ENCODE measurements around the gene SEMA3F.
A peak's percentile ranks its signal among the peaks of the same experiment; 100 is the strongest.

Gene SEMA3F

GRCh38 chr3:50133283-50133615 lies 21.9 kb upstream of the SEMA3F start:
- no peak for DNase-seq

GRCh38 chr3:50134367-50134766 lies 20.8 kb upstream of the SEMA3F start:
- DNase-seq, result no peak

GRCh38 chr3:50135964-50136363 lies 19.2 kb upstream of the SEMA3F start:
- DNase-seq, result no peak

DNA sequence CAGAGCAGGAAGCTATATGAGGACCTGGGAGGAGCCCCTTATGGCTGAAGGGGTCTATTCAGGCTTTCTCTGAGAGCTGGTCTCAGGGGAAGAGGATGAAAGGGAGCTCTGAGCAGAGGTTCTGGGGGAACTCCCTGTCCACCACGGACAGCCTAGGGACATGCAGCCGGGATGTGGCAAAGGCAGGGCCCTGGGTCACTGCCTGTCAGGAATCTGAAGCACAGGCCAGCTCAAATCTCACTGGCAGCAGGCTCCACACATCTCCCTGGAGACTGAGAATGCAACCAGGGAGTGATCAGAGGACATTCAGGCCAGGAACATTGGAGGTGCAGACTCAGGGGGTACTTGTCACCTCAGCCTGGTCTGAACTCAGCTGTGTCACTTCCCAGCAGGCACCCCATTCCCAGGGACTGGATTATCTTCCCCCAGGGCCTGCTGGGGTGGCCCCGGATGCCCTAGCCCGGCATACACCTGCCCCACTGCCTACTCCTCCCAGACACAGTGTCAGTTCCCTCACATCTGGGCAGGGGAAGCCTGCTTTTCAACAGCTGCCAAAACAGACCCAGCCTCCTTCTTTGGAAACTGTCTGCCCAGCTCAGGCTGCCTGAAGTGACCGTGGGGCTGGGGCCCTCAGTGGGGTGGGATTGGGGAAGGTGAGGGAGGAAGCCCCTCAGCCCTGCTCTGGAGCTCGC lies 18.3 kb upstream of the SEMA3F start:
- no peak for DNase-seq

- no peak for DNase-seq
Observed at GRCh38 chr3:50137531-50137930, 17.6 kb upstream of the SEMA3F start.

DNA sequence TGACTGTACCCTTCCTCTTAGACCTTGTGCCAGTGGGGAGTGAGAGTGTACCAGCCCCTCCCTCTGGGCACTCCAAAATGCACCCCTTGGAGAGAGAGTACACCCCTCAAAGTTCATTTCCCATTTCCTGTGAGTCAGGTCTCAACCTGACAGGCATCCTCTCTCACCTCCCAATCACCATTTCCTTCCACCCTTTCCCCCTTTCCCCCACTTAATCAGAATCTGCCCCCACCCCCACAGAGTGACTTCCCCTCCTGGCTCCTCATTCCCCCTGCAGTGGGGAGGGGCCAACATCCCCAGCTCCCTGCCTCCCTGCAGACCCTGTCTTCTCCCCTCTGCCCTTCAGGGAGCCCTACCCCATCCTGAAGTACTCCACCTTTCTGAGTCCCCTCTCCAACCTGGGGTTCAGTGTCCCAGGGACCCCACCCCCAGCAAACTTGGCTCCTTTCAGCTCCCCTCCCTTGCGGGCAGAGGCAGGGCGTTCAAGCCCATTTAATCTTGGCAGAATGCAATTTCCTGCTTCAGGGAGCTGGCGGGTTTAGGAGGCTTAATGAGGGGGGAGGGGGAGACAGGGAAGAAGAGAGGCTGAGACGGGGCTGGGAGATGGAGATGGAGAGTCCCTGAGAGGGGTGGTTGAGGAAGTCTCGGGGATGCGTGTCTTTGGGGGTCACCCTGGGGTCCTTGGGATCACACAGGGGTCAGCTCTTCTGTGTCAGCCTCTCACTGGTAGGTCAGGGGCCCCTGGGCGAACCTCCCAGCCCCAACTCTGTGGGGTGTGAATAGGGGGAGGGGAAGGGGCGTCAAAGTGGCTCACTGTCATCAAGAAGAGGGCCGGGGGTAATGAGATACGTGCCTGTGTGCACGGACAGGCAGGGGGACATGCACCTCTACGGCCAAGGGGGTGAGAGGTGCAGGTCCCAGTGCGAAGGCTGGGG lies 16.6 kb upstream of the SEMA3F start:
- DNase-seq, result peak; percentile 33 to 35

GRCh38 chr3:50139308-50139707 lies 15.8 kb upstream of the SEMA3F start:
- DNase-seq, result no peak

- no peak for DNase-seq
Observed at GRCh38 chr3:50139718-50140423, 15.3 kb upstream of the SEMA3F start.

DNA sequence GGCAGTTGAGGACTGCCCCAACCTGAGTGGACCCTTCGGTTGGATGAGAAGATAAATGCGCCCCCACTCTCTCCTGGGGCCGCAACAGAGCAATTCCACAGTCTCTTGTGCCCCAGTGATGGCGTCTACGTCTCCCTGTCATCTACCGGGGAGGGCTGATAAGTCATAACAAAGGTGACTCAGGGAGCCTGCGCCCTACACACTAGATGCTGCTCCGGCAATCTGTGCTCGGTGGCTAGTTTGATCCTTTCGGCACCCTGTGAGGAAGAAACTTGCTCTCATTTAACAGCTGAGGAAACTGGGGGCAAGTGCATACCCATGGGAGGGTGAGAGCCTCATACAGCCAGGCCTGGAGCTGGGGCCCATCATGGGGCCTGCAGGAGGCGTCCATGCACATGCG lies 14.1 kb upstream of the SEMA3F start:
- no peak for DNase-seq

- peak in 1 of 2 experiments; percentile 10 for DNase-seq
Observed at GRCh38 chr3:50146316-50146901, 8.7 kb upstream of the SEMA3F start.

- DNase-seq, result no peak
Observed at GRCh38 chr3:50147016-50147415, 8.1 kb upstream of the SEMA3F start.

DNA sequence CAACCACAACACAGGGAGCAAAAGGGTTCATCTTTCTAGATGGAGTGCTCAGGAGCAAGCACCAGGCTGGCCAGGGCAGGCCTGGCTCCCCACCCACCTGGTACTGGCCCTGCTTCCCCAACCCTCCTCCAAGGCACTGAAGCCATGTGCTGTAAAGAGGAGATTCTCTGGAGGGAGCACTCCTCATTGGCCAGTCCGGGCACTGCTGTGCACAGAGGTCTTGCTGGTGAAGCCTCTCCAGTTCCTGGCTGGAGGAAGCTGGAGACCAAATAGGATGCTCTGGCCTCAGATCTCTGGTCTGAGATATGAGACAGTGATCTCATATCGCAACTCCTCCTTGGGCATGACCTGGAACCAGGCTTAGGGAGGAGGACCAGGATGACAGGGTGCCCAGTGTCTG lies 7.7 kb upstream of the SEMA3F start:
- no peak for DNase-seq

GRCh38 chr3:50147861-50148260 lies 7.3 kb upstream of the SEMA3F start:
- DNase-seq, result no peak

GRCh38 chr3:50150404-50150750 lies 4.7 kb upstream of the SEMA3F start:
- no peak for DNase-seq

DNA sequence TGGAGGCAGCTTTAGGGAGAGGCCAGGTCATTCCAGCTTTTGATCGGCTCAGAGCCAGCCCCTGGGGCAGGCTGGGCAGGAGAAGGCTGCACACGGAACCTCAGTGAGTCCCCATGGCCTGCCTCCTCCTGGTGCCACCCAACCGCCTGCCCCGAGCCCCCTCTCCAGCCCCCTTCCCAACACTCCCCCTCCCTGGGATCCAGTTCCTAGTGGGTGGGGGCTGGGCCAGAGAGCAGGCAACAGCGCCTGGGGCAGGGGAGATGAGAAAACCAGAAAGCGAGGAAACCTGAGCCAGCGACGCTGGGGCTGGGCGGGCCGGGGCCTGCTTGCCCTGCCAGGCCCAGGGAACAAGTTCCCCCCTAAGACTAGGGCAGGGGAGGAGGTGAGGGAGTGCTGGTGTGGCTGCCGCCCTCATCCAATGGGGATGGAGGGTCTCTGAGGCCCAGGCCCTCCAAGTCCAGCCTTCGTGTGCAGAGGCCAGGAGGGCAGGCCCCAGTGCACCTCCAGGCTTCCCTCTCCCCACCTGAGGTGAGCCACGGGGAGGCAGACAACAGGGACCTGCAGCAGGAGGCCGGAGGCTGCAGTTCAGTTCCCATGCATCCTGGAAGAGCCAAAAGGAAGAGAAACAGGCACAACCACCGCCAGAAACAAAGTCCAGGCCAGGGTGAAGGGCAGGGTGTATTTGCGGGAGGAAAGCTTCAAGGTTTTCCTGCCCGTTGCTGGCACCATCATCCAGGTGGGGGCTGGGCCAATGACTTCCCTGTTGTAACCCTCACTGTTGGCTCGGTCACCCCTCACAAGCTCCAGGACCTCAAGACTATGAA lies 4.0 kb upstream of the SEMA3F start:
- no peak for DNase-seq

- no peak for DNase-seq
Observed at GRCh38 chr3:50151728-50152127, 3.4 kb upstream of the SEMA3F start.

DNA sequence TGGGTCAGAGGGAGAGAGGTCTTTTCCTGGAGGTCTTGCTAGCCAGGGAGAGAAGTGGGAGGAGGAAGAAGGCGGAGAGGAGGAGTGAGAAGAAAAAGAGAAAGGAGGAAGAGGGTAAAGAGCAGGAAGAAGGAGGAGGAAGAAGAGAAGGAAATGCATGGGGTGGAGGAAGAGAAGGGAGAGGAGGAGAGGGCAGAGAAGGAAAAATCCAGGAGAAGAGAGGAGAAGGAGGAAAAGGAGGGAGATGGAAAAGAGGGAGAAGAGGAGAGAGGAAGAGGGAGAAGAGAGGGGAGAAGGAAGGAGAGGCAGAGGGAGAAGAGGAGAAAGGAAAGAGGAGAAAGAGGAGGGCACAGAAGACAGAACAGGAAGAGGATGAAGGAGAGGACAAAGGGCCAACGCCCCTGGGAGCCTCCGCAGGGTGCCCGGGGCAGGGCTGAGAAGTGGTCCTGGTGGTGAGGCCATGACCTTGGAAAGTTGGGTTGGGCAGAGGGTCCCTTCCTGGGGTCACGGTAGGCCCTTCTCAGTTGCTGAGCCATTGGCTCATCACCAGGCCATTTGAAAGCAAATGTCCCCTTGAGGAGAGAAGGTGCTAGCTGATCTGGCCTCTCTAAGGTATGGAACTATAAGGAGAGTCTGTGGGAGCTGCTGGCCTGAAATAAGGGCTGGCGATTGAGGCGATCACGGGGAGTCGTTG lies 1.2 kb upstream of the SEMA3F start:
- DNase-seq, result no peak

GRCh38 chr3:50154476-50154839 lies 666 bp upstream of the SEMA3F start:
- no peak for DNase-seq

DNA sequence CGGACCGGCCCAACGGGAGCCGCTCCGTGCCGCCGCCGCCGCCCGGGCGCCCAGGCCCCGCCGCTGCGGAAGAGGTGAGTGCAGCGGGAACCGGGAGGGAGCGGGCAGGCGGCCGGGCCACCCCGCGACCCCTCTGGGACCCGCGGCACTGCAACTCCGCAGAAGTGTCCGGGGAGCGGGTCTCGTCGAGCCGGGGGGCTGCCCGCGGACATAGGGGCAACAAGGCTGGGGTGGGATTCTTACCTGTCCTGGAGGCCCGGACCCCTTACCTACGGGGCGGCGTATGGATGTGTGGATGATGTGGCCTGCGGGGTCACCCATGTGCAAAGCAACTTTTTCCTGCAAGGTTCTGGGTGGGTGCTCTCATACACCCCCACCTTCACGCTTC lies 361 bp downstream of the SEMA3F start:
- DNase-seq, result no peak

DNA sequence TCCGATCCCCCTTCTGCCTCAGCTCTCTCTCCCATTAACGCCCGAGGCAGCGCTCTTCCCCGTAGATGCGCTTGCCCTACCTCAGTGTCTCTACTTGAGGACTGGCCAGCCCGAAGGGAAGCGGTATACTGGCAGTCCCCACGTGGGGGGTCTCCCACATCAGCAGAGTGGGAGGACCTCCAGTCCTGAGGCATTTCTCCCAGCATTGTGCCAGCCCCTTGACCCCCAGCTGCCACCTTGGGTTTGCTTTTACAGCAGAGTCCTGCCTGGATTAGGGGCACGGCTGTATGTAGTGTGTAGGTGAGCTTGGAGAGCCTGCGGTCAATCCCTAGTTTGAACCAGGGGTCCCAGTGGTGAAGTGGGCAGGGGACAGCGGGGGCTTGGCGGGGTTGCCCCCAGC lies 767 bp downstream of the SEMA3F start:
- no peak for DNase-seq

DNA sequence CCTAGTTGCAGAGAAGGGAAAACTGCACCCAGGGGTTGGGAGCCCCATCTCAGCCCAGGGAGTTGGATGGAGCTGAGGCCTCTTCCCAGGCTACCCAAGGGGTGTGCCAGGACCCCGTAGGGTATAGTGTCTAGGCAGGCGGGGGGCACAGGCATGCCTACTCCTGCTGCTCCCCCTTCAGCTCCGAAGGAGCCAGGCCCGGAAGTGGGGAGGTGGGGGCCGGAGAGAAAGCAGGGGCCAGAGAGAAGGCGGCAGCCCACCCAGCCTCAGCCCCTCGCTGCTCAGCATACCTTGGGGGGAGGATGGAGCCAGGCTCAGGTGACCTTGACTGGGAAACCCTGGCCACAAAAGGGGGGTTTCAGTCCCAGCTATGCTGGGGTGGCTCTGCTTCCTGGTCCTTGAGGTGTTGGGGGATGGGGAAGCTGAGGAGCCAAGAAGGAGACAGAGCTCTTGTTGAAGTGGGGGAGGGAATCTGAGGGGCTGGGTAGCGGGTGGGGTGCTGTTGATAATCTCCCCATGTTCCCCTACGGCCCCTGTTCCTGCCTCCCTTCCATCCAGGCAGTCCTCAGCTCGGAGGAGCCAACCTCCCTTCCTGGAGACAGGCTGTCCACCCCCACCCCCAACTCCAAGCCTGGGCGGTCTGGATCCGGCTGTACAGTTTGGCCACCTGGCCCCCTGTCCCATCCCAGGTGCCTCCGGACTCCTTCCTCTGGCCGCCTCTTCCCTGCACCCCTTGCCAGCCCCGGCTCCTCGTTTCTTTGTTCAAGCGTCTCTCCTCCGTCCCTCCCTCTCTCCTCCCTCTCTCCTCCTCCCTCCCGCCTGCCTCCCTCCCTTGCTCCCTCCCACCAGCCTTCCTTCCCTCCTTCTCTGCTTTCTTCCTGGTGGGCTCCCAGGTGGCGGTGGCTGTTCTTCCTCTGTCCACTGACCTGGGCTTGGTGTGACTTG lies 1.7 kb downstream of the SEMA3F start:
- DNase-seq, result no peak

Data from AML-193 (cell line).